HG03025 (cell line): Measurements from ENCODE around the gene NTNG2.

Source experiments
- ATAC-seq: cut with Tn5 transposase; IDR thresholded peaks from one replicate; pipeline ENCODE4 v1.9.1; 2021; ENCODE audit warnings: mild to moderate bottlenecking, moderate library complexity; ENCODE audit not compliant: unreplicated experiment, low FRiP score

Gene NTNG2

DNA sequence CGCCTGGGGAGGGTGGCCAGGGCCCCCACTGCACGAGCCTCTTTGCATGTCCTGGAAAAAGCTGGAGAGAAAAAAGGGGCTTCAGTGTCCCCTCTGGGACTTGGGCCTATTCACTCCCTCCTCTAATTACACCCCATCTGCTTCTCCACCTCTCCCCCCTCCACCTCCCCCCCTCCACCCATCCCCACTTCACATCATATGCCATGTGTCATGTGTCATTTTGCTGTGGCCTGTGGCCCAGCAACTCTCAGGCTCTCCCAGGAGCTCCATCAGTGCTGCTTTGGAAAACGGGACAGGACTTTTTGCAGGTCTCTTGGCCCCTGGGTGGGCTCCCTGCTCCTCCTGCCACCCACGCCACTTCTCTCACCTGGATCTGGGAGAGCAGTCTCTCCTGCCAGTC lies 68.7 kb downstream of the NTNG2 start:
- ATAC-seq, result no peak

DNA sequence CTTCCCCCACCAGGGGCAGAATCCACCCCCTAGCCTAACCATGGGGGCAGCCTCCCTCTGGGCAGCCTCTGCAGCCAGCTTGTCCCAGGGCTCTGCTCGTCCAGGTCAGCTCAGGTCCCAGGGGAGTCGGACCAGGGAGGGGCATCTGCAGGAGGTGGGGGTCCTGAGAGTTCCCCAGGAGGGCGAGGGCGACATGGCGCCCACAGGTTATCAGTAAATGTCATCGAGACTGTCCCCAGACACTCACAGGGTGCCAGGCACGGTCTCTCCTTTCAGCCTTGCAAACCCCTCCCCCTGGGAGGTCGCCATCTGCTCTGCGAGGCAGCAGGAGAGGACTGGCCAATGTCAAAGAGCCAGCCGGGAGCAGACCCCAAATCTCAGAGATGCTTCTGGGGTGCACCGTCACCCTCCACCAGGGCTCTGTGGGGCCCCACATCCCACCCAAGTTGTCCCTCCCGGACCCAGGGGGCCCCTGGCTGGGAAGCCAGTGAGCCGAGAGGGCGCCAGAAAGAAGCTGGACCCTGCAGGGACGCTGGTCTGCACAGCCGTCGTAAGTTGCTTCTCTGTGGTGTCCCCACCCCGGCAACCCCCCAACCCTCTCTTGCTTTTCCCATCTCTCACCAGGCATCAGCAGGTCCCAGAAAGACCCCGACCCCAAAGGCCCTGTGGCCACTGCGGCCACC lies 69.3 kb downstream of the NTNG2 start:
- no peak for ATAC-seq

DNA sequence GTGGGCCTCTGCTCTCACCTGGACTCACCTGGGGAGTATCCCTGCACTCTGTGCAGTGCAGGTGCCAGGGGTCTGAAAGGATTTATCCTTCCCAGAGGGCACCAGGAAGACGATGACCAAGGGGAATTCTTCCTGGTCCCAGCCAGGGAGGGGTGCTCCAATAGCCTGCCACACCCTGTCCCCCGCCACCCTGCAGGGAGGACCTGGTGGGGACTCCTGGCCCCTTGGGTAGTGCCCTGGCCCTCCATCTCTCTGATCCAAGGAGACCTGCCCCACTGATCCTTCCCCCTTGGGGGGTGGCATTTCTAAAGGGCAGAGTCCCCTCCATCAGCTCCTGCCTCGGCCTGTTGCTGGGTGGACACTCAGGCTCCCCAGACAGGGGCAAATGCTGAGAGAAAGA lies 70.7 kb downstream of the NTNG2 start:
- ATAC-seq, result no peak

DNA sequence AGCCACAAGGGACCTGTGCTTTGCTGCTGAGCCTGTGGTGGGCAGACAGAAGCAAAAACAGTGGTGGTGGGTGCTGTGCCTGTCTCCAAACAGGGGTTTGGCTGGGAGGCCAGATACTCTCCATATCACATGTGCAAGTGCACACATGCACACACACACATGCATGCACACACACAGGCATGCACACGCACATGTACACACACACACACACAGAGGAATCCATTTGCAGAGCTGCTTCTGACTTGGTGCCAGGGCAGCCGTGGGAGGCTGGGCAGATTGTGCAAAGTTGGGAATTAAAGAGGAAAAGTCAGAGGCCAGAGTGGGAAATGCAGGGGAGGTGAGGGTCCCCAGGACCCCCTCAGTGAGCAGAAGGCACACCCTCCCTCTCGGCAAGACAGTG lies 71.3 kb downstream of the NTNG2 start:
- ATAC-seq, result no peak

DNA sequence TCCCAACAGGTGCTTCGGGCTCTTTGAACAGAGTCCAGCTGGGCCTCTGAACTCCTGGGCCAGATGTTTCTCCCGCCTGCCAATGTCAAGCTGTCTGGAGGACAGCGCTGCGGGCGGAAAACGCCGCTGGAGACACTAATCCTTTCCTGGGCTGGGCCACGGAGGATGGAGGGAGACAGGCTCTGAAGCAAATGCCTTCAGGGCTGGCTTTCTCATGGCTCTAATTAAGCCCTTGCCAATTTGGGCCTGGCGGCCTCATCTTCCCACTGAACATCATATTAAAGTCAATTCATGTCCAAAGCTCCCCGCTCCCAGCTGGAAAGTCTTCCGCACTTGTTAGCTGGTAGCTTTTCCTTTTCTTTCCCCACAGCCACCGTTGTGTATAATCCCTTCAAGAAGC lies 72.7 kb downstream of the NTNG2 start:
- no peak for ATAC-seq

DNA sequence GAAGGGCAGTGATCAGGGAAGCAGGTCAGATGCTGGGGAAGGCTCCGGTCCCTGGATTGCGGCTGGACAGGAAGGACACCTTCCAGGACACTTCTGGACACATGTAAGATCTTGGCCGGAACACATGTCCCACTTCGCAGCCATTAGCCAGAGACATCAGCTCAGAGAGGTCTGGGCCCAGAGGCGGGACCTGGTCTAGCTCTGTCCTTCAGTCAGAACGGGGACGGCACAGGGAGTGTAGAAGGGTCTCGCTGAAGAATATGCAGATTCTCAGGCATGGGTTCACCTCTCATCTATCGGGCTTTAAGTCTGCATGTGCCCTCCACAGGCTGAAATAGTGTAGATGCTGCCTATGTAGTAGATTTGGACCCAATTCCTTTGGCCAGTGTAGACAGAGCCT lies 73.3 kb downstream of the NTNG2 start:
- ATAC-seq, result no peak

DNA sequence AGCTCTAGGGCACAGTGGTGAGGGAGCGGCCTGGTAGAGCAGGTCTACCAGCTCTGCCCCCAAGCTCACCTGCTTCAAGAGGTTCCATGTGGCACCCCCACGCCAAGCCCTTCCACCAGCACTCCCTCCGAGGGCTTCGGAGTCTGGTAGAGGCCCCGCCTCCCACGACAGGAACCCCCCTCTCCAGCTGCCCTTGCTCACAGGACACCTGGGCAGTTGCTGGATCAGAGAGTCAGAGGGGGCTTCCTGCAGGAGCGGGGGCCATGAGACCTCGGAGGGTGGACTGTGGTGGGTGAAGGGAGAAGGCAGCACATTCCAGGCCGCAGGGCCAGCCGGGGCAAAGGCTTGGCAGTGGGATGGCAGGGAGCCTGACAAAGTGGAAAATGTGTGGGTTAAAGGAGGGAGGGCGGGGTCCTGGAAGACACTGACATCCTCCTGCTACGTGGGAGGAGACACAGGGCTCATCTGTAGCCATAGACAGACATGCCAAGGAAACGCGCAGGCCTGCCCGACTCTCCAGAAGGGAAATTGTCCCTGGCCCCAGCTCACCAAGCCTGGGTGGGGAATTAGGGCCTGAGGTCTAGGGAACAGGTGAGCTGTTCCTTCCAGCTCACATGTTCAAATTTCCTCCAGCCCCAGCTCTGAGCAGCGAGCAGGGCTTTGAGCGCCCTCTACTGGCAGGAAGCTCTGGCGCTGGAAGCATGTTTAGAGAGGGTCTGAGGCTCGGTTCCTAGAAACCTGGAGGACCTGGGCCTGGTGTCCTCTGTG lies 74.2 kb downstream of the NTNG2 start:
- ATAC-seq, result no peak

DNA sequence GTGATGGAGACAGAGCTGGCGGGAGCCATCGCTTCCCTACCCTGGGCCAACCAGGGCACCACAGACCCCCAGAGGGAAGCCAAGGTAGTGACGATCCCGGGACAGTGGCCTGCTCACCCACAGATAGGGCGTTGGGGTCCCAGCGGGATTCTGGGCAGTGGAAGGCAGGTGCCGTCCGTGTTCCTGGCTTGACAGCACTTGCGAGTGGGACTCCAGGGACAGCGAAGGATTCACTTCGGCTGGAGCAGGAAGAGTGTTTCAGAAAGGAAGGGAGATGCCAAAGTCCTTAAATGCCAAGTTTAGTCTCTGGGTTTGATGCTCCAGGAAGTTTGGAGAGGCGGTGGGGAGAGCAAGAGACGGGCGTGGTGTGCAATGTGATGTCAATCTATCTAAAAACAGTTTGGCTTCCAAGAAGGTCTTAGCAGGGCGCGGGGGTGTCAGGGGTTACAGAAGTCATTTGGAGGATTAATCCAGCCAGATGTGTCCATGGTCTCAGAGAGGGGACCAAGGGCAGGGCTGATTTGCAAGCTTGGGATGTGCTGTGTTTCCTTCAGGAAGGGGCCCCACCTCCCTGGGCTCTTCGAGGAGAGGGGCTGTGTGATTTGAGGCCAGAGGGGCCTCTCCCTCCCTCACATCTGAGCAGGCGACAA lies 74.9 kb downstream of the NTNG2 start:
- no peak for ATAC-seq

DNA sequence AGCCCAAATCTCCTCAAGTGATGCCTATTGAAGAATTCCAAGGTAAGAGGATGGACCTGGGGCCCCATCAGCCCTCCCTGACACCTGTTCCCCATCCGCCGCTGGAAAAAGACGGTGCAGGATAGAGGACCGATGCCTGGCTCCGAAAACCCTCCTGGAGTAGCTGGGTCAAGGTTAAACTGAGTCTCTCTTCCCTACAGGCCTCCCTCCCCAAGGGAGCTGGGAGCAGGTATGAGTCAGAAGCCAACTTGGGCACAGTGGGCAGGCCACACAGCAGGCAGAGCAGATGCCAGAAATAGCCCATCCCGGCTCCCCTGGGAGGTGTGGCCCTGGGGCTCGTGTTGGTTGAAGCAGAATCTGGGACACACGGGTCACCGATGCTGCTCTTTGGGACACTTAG lies 75.6 kb downstream of the NTNG2 start:
- no peak for ATAC-seq

DNA sequence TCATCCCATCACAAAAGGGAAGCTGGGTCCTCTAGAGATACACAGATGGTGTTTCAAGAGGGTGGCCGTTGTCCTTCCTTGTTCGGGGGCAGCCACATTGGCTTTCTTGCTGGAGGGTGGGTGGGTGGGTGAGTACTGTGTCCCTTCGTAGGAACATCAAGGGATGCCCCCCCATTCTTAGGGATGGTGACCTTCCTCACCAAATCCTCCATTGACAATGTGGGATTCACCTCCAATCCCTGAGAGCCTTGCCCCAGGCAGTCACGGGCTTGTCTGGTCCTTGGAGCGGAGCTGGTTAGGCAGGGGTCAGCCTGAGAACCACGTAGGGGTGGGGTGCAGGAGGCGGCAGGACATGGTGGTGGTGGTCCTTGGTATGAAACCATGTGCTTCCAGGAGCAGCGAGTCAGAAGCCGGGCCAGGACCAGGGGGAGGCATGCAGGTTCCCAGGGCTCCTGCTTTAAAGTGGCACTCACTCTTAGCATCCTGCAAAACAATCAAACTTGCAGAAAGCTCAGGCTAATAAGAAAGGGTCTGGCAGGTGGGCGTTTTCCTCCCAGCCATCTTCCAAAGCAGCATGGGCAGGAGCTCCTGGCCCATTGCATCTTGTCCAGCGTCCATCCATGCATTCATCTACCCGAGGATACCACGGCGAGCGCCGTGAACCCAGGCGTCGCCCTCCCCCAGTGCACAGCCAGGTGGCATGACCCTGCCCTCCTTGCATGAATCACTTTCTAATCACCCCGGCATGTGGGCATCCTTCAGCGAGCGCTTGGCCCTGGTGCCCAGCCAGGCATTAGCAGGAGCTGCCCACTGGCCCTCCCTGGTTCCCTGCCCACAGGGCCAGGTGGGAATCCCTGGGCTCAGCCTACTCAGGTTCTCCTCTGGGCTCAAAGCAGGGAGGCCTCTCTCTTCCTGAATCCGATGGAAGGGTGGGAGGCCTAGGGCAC lies 76.4 kb downstream of the NTNG2 start:
- no peak for ATAC-seq

DNA sequence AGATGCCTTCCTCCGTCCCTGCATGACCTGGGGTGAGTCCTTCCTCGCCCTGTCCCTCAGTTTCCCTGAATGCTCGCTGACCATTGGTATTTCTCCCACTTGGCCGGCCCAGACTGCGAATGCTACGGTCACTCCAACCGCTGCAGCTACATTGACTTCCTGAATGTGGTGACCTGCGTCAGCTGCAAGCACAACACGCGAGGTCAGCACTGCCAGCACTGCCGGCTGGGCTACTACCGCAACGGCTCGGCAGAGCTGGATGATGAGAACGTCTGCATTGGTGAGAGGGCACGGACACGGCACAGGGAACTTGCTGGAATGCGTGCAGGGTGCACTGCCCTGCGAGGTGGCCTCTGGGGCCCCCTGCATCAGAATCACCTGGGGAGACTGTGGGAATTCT lies 77.1 kb downstream of the NTNG2 start:
- no peak for ATAC-seq

DNA sequence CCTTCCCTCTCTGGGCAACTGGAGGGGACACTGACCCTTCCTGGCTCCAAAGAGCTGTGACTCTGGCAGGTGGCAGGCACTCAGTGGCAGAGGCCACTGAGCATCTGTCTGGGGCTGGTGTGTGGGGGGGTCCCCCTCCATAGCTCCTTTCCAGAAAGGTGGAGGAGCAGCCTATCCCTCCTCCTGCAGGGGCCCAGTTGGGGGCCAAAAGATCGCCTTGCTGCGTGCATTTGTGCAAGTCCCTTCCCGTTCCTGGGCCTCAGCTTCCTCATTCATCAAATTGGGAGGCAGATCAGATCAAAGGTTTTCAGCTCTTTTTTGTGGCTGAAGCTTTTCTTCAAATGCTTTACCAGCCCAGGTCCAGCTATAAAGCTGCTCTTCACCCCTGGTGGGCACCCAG lies 77.7 kb downstream of the NTNG2 start:
- ATAC-seq, result no peak

DNA sequence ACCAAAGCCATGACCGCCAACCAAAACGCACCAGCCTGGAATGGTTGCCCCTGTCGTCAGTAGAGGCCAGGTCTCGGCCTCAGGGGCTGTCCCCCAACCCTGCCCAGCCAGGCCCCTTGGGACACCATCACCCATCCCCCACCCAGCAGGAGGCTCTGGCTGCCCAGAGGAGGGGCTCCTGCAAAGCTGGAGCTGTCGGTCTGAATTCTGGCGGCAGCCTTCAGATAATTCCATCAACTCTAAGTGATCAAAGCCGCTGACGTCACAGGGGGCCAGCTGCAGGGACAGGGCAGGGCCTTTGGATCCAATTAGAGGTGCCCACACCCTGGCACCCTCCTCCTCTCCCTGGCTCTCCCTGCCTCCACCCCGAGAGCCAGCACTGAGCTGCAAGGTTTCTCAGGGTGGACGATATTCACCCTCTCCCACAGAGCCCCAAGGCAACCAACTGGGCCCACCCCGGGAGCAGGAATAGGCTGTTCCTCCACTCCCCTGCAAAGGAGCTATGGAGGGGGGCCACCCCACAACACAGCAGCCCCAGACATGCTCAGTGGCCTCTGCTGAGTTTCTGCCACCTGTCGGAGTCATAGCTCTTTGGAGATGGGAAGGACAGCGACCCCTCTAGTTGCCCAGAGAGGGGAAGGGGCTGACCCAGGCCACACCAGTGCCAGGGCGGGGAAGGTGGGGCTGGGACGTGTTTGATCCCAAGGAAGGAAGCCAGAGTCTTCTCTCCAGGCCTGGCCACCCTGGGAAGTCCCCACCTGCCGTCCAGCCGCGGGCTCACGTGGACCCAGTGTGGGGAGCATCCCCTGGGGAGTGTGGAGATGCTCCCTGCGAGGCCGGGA lies 78.4 kb downstream of the NTNG2 start:
- ATAC-seq, result no peak

DNA sequence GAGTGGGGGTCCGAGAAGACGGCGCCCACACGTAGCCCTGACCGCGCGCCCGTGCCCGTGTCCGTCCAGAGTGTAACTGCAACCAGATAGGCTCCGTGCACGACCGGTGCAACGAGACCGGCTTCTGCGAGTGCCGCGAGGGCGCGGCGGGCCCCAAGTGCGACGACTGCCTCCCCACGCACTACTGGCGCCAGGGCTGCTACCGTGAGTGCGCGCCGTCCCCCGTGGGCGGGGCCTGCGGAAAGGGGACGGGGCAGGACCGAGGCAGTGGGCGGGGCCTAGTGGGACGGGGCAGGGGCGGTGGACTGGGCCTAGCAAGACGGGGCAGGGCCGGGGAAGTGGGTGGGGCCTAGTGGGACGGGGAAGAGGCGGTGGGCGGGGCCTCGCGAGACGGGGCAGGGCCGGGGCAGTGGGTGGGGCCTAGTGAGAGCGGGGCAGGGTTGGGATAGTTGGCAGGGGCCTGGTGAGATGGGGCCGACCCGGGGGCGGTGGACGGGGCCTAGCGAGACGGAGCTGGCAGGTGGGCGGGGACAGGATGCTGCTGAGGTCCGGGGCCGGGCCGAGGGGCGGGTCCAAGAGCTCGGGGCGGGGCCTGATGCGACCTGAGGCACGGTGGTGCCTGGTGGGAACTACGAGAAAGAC lies 79.1 kb downstream of the NTNG2 start:
- peak; percentile 52 for ATAC-seq

DNA sequence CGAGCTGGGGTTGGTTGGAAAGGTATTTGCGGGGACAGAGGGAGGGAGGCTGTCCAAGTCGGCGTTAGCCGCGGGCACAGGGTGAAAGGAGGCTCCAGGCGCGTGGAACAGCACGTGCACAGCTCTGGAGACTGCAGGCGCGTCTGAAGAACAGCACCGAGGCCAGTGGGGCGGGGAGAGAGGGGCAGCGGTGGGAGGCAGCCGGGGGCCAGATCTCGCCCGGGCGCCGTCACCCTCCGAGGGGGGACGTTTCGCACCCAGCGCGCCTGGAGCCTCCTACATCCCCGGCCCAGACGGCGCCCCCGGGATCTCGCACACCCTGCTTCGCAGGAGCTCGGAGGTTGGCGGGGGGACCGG lies 79.6 kb downstream of the NTNG2 start:
- no peak for ATAC-seq

DNA sequence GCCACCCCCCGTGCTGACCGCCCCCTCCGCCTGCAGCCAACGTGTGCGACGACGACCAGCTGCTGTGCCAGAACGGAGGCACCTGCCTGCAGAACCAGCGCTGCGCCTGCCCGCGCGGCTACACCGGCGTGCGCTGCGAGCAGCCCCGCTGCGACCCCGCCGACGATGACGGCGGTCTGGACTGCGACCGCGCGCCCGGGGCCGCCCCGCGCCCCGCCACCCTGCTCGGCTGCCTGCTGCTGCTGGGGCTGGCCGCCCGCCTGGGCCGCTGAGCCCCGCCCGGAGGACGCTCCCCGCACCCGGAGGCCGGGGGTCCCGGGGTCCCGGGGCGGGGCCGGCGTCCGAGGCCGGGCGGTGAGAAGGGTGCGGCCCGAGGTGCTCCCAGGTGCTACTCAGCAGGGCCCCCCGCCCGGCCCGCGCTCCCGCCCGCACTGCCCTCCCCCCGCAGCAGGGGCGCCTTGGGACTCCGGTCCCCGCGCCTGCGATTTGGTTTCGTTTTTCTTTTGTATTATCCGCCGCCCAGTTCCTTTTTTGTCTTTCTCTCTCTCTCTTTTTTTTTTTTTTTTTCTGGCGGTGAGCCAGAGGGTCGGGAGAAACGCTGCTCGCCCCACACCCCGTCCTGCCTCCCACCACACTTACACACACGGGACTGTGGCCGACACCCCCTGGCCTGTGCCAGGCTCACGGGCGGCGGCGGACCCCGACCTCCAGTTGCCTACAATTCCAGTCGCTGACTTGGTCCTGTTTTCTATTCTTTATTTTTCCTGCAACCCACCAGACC lies 80.2 kb downstream of the NTNG2 start:
- ATAC-seq, result no peak

DNA sequence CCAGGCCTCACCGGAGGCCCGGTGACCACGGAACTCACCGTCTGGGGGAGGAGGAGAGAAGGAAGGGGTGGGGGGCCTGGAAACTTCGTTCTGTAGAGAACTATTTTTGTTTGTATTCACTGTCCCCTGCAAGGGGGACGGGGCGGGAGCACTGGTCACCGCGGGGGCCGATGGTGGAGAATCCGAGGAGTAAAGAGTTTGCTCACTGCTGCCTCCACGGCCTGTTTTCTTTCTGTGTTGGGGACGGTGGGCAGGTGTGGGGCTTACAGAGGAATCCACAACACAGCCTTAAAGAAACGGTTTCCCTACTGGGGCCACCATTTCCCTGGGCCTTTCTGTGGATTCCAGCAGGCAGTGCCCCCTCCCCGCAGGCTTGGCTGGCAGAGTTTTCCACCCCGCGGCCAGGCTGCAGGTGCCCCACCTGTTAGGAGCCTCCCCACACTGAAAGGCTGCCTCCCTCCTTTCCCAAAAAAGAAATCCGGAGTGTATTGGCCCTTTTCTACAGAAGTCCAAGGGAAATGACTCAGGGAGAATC lies 80.8 kb downstream of the NTNG2 start:
- ATAC-seq, result no peak
